NCI-H2171 treated with DMSO at 0.1 percent for 48 hours (cell line): ENCODE measurements around the gene TCEANC2.
"Not testable (repeated sequence)": the region's sequence is repeated elsewhere in the genome, so short reads cannot be mapped to it uniquely, and the experiment has no call there.

ENCODE experiments used
- DNase-seq: peaks from one replicate; lab custom pipeline; 2025; lab: John Stamatoyannopoulos, UW

TCEANC2 gene

DNA sequence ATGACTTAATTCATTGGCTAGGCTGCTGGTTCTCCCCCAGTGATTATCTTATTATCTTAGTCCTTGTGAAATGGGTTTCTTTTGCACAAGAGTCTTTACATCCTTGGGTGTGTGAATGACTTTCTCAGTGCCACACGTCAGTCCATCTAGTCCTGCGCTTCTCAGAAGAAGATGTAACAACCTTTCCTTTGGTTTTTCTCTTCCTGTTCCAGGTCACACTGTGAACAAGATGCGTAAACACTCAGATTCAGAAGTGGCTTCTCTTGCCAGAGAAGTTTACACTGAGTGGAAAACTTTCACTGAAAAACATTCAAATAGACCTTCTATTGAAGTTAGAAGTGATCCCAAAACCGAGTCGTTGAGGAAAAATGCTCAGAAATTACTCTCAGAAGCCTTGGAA lies 35.0 kb downstream of the TCEANC2 start:
- DNase-seq: no peak

DNA sequence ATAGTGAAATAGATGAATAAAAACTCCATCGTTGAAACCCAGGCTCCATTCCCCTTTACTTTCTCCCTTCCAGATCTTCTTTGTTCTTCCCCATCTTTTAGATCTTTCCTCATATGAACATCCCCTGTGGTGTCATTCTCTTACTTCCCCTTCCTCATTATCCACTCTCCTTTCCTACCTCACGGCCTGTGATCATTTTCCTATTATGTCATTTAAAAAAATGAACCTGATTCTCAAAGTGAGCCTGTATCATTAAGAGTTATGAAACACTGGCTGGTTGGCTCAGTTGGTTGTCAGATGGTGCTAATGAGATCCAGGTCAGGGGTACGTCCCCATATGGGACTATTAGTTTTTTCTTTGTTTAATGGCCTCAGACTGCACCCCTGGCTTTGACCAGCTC lies 38.3 kb downstream of the TCEANC2 start:
- DNase-seq: no peak

DNA sequence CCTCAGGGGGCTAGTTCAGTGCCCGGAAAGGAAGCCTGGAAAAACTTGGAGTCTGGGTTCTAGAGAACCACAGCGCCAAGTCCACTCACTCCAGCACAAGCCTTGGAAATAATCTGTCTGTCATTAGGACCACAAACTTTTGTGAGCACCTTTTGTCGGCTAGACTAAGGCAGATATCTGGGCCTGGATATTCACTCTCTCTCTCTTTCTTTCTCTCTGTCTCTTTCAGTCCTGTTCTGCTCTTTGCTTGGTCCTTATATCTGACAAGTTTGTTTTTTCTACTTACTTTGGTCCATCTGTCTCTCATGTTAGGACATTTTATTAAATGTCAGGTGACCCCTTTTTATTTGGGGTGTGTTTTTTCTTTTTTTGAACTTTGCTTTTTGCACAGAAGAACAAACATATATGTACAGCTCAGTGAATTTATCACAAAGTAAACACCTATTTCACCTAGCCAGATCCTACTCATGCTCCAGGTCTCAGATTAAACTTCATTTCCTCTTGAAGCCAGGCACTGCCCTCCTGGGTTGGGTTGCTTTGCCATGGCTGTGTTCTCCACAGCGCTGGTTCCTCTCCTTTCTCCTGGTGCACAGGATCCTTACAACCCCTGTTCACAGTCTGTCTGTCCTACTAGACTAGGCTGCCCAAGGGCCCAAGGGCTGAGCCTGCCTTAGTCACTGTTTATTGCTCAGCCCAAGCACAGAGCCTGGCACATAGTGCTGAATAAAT lies 40.8 kb downstream of the TCEANC2 start:
- DNase-seq: no peak

DNA sequence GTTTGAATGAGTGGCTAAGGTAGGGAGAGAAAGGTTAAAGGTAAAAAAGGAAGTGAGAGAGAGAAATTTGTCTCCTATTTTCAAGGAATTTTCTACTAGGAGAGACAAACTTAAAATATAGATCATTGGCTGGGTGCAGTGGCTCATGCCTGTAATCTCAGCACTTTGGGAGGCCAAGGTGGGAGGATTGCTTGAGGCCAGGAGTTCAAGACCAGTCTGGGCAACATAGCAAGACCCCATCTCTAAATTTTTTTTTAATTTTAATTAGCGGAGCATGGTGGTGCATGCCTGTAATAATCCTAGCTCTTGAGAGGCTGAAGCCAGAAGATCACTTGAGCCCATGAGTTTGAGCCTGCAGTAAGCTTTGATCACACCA lies 41.3 kb downstream of the TCEANC2 start:
- DNase-seq: not testable (repeated sequence)

DNA sequence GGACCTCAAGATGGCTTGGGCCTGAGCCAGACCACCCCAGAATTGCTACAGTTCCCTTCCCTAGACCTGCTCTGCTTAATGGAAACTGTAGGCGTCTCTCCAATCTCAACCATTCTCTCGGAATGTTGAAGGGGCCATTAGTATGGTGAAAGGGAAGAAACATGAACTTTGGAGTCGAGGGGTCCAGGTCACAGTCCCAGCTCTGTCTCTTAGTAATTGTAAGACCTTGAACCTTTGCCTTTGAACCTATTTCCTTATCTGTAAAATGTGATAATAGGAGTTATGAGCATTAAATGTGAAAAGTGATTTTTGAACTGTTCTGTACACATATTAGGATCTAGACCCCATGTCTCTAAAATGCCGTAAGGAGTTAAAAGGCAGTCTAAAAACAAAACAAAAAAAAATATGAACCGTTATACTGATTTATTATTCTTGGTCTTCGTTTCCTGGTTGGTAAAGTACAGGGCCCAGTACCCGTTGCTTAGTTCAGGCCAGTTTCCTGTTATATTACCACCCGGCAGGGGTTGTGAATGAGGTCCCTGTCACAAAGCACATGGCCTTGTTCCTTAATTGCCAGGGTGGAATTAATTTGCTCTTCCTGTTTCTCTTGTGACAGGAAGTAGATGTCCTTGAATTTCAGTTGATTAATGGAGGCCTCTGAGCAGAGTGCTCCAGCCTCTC lies 42.3 kb downstream of the TCEANC2 start:
- DNase-seq: no peak

DNA sequence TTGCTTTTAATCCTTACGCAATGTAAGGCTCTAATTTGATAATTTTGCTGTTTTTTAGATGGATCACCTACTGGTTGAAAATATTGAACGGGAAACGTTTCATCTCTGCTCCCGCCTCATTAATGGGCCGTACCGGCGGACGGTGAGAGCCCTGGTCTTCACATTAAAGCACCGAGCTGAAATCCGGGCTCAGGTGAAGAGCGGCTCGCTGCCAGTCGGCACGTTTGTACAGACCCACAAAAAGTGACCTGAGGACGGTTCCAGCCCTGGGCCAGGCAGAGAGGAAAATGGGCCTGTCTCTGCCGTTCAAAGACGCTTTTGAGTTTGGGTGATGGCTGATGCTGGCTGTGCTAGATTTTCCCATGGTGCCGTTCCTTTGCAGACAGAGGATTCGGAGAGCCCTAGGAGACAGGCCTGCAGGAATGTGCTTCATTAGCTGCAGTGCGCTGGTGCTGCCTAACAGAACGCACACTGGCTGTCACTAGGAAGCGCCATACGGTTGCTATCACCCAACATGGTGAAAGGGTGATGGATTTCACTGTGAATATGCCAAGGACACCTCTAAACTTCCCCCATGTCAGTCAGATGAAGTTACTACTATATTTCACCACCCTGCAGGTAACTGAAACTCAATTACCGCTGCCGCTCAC lies 42.9 kb downstream of the TCEANC2 start:
- no peak for DNase-seq

DNA sequence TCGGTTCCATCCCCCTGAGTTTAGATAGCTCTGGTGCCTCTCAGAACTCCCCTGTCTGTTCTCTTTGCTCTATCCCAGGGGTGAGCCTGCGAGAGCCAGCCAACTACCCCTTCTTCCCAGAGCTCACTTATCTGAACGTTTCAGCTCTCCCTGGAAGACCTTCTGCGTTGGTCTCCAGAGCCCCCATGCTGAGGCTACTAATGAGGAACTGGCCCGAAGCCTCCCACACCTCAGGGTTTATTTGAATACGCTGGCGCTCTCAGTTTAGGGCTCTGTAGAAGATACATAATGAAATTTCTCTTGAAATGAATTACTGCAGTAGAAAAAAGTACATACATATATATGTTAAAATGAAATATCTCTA lies 43.5 kb downstream of the TCEANC2 start:
- DNase-seq: no peak

DNA sequence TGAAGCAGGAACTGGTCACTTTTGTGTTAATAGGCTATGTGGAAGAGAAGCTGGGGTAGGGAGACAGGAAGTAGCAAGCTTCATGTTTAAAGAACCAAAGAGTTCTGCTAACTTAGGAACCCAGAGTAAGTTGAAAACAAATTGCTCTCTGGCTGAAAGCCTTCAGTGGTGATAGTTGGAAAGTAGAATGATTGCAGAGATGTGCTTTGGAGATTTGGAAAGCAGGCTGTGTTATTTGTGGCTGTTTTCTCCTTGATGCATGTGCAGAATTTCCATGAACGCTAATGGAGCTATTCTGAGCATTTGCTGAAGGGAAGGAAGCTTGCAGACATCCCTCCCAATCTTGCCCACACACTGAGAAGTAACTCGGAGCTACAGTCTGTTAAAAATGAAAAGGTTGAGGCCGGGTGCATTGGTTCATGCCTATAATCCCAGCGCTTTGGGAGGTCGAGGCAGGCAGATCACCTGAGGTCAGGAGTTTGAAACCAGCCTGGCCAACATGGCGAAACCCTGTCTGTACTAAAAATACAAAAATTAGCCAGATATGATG lies 45.7 kb downstream of the TCEANC2 start:
- DNase-seq: no peak

DNA sequence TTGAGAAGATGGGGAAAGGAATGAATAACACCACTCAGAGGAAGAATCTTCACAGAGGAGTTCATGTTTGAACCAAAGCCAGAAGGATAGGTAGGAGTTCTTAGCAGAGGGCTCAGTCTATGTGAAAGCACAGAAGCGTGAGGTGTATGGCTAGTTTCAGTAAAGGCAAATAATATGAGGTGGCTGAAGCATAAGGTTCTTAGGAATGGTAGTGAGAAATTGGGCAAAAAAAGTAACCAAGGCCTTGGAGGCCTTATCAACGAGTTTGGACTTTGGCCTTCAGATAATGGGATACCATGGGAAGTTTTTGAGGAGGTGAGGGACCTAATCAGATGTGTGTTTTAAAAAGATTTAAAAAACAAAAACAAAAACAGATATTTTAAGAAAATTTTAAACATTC lies 47.1 kb downstream of the TCEANC2 start:
- no peak for DNase-seq

DNA sequence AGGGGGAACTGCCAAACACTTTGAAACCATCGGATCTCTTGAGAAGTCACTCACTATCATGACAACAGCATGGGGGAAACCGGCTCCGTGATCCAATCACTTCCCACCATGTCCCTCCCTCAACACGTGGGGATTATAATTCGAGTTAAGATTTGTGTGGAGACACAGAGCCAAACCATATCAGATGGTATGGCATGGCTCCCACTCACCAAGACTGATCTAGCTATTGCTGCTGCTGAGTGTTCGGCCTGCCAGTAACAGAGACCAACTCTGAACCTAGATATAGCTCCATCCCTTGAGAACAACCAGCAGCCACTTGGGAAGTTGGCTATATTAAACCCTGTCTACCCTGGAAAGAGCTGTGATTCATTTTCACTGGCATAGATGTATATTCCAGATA lies 50.0 kb downstream of the TCEANC2 start:
- no peak for DNase-seq

DNA sequence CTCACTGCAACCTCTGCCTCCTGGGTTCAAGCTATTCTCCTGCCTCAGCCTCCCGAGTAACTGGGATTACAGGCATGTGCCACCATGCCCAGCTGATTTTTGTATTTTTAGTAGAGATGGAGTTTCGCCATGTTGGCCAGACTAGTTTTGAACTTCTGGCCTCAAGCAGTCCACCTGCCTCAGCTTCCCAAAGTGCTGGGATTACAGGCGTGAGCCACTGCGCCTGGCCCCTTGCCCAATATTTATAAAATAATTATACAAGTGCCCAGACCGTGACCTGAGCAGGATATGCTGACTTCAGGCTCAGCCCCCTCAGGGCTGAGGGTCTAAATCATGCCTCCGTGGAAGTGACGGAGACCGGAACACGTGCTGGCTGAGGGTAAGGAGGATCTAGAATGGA lies 51.2 kb downstream of the TCEANC2 start:
- DNase-seq: not testable (repeated sequence)

DNA sequence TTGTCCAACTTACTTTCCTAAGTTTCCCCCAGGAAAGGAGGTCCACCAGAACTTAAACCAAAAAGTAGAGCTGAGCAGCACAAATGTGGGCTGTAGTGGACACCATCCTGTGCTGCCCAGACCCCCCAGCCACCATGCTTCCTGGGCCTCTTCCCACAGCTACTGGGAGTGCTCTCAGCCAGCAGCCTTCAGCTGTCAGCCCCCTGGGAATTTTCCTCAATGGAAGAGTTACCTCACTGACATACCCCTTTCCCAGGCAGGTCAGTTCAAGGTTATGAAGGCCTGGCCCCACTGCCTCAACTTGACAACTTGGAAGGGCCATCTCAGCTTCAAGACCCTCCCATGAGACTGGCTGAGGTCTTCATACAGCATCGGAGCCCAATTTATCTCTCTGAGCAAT lies 51.7 kb downstream of the TCEANC2 start:
- DNase-seq: no peak

DNA sequence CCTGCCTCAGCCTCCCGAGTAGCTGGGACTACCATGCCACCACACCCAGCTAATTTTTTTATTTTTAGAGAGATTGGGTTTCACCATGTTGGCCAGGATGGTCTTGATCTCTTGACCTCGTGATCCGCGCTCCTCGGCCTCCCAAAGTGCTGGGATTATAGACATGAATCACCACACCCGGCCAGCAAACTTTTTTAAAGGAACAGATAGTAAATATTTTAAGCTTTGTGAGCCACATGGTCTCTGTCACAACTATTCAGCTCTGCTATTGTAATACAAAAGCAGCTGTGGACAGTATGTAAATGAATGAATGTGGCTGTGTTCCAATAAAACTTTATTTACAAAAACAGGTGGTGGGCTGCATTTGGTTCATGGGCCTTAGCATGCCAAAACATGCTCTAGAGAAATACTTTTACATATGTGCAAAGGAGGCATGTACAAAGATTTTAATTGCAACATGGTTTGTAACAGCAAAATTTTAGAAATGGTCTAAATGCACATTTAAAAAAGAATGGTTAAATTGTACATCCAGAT lies 52.4 kb downstream of the TCEANC2 start:
- DNase-seq: no peak

DNA sequence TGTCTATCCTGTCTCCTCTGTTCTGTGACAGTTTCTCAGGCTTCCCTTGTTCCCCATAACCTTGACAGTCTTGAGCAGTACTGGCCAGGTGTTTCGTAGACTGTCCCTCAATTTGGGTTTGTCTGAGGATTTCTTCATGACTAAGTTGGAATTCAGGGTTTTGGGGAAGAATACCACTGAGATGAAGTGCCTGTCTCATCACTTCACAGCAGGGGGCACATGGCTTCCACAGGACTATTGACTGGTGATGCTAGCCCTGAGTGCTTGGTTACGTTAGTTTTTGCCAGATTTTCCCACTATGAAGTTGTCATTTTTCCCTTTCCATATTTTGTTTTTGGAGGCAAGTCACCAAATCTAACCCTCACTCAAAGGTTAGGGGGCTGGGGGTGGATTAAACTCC lies 53.7 kb downstream of the TCEANC2 start:
- DNase-seq: no peak

DNA sequence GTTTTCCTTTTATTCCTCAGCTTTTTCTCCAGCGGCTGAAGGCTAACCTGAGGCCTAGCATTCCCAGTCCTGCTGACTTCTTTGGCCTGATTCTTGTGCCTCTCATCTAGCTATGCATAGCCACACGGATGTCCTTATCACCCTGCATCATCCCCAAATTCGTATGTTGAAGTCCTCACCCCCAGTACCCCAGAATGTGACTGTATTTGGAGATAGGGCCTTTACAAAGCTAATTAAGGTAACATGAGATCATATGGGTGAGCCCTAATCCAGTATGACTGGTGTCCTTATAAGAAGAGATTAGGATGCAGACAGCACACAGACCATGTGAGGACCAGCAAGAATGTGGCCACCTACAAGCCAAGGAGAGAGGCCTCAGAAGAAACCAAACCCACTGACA lies 54.7 kb downstream of the TCEANC2 start:
- no peak for DNase-seq

DNA sequence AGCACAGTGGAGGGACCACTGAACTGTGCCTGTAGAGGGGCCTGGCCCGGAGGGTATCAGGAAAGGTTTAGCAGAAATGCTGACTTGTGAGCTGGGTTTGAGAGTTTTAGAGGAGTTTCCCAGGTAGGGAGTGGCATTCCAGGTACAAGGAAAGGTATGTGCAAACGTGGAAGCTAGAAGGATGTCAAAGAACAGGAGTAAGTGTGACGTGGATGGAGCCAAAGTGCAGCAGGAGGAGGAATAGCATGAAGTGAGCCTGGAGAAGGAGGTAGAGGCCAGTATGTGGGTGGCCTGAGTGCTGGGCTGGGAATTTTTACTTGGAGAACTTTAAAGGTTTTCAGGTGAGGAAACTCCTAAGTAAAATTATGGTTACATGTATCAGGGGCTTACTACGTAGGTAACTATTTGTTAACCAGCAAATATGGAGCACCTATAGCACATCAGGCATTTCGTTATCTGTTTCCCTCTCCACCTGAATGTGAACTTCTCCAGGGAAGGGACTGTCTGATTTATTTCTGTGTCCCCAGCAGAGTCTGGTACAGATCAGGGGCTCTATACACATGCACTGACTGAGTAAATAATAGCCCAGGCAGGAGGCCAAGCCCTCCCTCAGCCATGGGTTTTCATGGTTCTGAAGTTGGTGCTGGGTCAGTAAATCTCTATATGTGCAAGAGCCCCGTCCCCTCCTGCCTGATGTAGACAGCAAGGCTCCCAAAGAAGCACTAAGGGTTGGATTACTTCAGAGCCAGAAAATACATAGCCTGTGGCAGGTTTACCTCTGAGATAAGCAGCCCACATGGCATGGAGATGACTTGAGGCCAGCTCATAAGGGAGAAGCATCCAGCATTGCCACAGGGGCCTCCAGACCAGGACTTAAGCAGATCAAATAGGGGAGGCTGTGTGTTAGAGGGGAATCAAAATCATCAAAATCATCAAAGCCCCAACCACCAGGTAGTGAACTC lies 56.0 kb downstream of the TCEANC2 start:
- no peak for DNase-seq

DNA sequence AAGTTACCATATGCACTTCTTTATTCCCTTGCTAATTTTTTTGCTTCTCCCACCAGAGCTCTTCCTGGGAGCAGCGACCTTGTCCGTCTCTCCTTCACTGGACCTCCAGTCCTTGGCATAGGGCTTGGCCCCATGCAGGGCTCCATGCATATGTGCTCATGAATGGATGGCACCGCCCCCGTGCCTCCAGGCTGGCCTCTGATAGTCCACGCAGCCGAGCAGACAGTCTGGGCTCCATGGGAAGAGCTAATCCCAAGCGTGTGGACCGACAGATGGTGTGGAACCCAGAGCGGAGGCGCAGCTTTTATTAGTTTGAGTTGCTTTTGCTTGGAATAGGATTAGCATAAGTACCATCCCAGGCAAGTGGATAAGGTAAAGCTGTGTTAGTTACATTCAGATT lies 57.6 kb downstream of the TCEANC2 start:
- peak; percentile 60 for DNase-seq

DNA sequence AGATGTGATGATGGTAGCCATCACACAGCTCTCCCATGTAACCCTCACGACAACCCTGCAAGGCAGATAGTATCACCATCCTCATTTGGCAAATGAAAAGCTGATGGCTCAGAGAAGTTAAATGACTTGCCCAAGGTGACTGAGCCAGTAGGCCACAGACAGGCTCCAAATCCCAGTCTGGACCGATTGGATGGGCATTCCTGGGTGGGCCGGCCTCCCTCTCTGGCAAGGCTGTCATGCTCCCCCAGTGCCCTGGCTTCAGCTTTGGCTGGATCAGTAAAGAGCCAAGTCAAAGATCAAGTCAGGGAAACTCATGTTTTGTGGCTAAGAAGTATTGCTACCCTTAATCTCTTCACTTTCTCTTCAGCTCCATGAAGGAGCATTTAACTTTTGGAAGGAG lies 58.2 kb downstream of the TCEANC2 start:
- DNase-seq: no peak

DNA sequence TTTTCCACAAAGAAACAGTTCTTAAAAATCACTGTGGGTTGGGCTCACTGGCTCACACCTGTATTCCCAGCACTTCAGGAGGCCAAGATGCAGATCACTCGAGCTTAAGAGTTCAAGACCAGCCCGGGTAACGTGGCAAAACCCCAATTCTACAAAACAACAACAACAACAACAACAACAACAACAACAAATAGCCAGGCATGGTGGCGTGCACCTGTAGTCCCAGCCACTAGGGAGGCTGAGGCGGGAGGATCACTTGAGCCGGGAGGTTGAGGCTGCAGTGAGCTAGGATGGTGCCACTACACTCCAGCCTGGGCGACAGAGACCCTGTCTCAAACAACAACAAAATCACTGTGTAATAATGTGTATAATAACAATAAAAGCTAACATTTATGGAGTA lies 58.6 kb downstream of the TCEANC2 start:
- no peak for DNase-seq

DNA sequence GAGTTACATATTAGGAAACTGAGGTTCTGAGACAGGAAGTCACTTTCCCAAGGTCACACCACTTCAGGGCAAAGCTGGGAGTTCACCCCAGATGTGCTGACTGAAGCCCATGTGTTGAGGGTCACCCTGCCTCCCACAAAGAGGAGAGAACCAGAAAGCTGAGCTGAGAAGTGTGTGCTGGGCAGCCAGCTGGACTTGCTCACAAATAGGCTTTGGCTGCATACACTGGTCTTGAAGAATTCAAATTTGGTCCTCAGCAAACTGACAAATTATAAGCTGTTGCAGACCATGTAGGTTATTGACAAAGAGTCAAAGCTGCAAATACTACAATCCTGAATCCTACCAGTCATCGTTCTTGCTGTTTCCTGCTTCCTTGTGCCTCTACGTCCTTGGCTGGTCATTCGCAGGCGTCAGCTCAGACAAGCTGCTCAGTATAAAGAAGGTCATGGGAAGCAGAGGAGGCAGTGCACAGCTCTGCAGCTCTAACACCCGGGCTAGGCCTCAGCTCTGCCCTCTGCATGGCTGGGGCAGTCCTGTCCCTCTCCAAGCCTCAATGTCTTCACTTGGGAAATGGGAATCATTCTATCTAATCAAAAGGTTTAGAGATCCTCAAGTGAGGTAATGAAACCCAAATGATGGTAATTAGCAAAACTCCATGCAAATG lies 59.4 kb downstream of the TCEANC2 start:
- DNase-seq: no peak

DNA sequence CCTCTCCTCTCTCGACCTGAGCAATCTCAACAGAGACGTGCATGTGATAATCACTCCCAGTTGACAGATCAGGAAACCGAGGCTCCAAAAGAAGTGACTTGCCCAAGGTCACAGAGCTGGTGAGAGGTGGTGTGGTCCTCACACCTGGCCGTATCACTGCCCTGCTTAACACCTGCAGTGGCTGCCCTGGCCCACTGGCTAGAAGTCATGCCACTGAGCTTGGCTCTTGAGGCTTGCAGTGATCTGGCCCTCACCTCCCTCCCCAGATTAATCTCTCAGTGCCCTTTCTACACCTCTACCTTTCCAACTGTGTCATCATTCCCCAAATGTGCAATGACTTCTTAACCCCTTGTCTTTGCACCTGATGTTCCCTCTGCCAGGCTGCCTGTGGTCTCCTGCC lies 60.6 kb downstream of the TCEANC2 start:
- DNase-seq: no peak
